NB4 (cell line): ENCODE measurements around the gene PRCC.

ENCODE experiments used
- MYC ChIP-seq: IDR thresholded peaks from 2 replicates; pipeline ENCODE4 v1.6.1; 2011; ENCODE audit warnings: low read depth, low read length
- POLR2A ChIP-seq: IDR thresholded peaks from 2 replicates; pipeline ENCODE4 v1.6.1; 2011; ENCODE audit warnings: mild to moderate bottlenecking; ENCODE audit not compliant: insufficient read length; ENCODE audit errors: extremely low read depth
- TF ChIP-seq, protein P1 (sequence below): IDR thresholded peaks from one replicate; pipeline ENCODE4 v1.5.1; 2012; ENCODE audit warnings: low read depth, low read length
- TF ChIP-seq, protein P2 (sequence below): IDR thresholded peaks from 2 replicates; pipeline ENCODE4 v1.6.1; 2011; ENCODE audit warnings: low read depth, low read length

DNA sequence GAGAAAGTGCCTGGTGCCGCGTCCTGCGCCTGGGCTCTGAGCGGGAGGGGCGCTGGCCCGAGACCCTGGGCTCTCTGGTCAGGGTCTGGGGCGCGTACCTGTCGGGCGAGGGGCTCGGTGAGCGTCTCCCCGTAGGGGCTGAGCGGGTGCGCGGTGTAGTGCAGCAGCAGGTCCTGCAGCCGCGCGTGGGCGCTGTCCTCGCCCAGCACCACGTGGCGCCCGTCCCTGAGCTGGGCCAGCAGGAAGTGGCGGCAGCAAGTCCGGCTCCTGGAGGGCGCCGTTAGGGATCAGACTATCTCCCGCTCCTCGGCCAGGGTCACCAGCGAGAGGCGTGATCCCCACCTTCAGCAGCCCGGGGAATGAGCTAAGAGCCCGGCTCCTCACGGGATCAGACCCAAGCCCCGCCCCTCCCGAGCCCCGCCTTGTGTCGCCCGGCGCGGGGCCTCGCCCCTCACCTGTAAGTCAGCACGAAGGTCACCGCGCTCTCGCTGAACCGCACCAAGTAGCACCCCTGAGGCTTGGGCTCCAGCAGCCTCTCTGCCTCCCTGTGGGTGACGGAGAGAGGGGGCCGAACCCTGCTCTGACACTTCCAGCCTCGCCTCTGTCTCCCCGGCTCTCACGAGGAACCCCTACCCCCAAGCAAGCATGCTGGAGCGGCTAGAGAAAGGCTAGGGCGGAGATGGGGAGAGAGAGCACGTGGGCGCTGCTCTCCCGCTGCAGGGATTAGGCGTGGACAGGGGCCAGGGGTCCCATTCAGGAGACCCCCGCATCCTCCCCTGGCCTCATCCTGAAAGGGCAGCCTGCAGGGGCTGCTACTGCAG lies 46.6 kb downstream of the PRCC start:
- TF ChIP-seq POLR2A (no peak), MYC (no peak)
- TF ChIP-seq, protein P1, sequence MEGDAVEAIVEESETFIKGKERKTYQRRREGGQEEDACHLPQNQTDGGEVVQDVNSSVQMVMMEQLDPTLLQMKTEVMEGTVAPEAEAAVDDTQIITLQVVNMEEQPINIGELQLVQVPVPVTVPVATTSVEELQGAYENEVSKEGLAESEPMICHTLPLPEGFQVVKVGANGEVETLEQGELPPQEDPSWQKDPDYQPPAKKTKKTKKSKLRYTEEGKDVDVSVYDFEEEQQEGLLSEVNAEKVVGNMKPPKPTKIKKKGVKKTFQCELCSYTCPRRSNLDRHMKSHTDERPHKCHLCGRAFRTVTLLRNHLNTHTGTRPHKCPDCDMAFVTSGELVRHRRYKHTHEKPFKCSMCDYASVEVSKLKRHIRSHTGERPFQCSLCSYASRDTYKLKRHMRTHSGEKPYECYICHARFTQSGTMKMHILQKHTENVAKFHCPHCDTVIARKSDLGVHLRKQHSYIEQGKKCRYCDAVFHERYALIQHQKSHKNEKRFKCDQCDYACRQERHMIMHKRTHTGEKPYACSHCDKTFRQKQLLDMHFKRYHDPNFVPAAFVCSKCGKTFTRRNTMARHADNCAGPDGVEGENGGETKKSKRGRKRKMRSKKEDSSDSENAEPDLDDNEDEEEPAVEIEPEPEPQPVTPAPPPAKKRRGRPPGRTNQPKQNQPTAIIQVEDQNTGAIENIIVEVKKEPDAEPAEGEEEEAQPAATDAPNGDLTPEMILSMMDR = peak; percentile 30
- TF ChIP-seq, protein P2, sequence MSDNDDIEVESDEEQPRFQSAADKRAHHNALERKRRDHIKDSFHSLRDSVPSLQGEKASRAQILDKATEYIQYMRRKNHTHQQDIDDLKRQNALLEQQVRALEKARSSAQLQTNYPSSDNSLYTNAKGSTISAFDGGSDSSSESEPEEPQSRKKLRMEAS = no peak
